HepG2 (cell line): ENCODE results near the gene RNF208. TPM values are rescaled to one million over a fixed set of nuclear protein-coding genes. Genes with fewer than 3 reads are reported as not detected.
A peak's percentile ranks its signal among the peaks of the same experiment; 100 is the strongest.

Source experiments
- ARID3A ChIP-seq: IDR thresholded peaks from 2 replicates; pipeline ENCODE4 v1.6.1; 2012; ENCODE audit warnings: low read depth, low read length, improper control_type of control experiment
- BCL6 ChIP-seq: IDR thresholded peaks from 2 replicates; pipeline ENCODE4 v1.6.1; 2016; ENCODE audit warnings: missing genetic modification reagents, missing compliant biosample characterization
- BRCA1 ChIP-seq: sonication (generic); formaldehyde crosslinking; IDR thresholded peaks from 2 replicates; pipeline ENCODE4 v1.4.0; 2020; ENCODE audit warnings: missing genetic modification reagents
- CBFB ChIP-seq: sonication (generic); formaldehyde crosslinking; IDR thresholded peaks from 2 replicates; pipeline ENCODE4 v1.4.0; 2020; ENCODE audit warnings: missing genetic modification reagents
- E2F1 ChIP-seq: sonication (generic); formaldehyde crosslinking; IDR thresholded peaks from 2 replicates; pipeline ENCODE4 v1.5.0; 2020; ENCODE audit warnings: missing genetic modification reagents
- ELF3 ChIP-seq: IDR thresholded peaks from 2 replicates; pipeline ENCODE4 v1.6.1; 2016; ENCODE audit warnings: missing genetic modification reagents, missing compliant biosample characterization
- HNF4G ChIP-seq, 2 experiments: sonication (generic) in 1 of 2; formaldehyde crosslinking in 1 of 2; IDR thresholded peaks; 2 replicates each; pipeline versions ENCODE4 v1.4.0 to v1.6.1; 2011 to 2020; ENCODE audit warnings: borderline replicate concordance in 2 of 2, low read depth in 2 of 2, mild to moderate bottlenecking in 2 of 2, low read length in 1 of 2, missing genetic modification reagents in 1 of 2, moderate library complexity in 1 of 2
- JARID2 ChIP-seq: sonication (generic); formaldehyde crosslinking; IDR thresholded peaks from 2 replicates; pipeline ENCODE4 v1.8.1; 2023; ENCODE audit warnings: missing genetic modification reagents, inconsistent platforms; ENCODE audit not compliant: insufficient replicate concordance
- KLF9 ChIP-seq: IDR thresholded peaks from 2 replicates; pipeline ENCODE4 v1.6.1; 2016; ENCODE audit warnings: low read depth
- MAFF ChIP-seq: IDR thresholded peaks from 2 replicates; pipeline ENCODE4 v1.6.1; 2011; ENCODE audit warnings: low read depth, low read length, improper control_type of control experiment
- NFATC3 ChIP-seq: sonication (generic); formaldehyde crosslinking; IDR thresholded peaks from 2 replicates; pipeline ENCODE4 v1.5.1; 2020; ENCODE audit warnings: mild to moderate bottlenecking, missing genetic modification reagents
- NR2F1 ChIP-seq, 2 experiments: fragments of 450-650 bp in 1 of 2; formaldehyde crosslinking in 1 of 2; IDR thresholded peaks; 2 replicates each; pipeline versions ENCODE4 v1.5.0 to v1.6.1; 2016 to 2020; ENCODE audit warnings: mild to moderate bottlenecking in 1 of 2, missing compliant biosample characterization in 1 of 2, missing genetic modification reagents in 1 of 2, moderate library complexity in 1 of 2
- SP5 ChIP-seq: IDR thresholded peaks from 2 replicates; pipeline ENCODE4 v1.6.1; 2016; ENCODE audit warnings: low read depth, borderline replicate concordance
- THYN1 ChIP-seq: sonication (generic); formaldehyde crosslinking; IDR thresholded peaks from 2 replicates; pipeline ENCODE4 v1.8.1; 2023; ENCODE audit warnings: low read depth, mild to moderate bottlenecking, moderate library complexity, missing genetic modification reagents, borderline replicate concordance
- ZNF17 ChIP-seq: sonication (generic); formaldehyde crosslinking; IDR thresholded peaks from 2 replicates; pipeline ENCODE4 v1.5.0; 2020; ENCODE audit warnings: mild to moderate bottlenecking, missing genetic modification reagents
- ZNF18 ChIP-seq: sonication (generic); formaldehyde crosslinking; IDR thresholded peaks from 2 replicates; pipeline ENCODE4 v1.8.0; 2022; ENCODE audit warnings: mild to moderate bottlenecking, missing genetic modification reagents; ENCODE audit not compliant: insufficient replicate concordance
- ZNF225 ChIP-seq: sonication (generic); formaldehyde crosslinking; IDR thresholded peaks from 2 replicates; pipeline ENCODE4 v1.4.0; 2020; ENCODE audit warnings: mild to moderate bottlenecking, missing genetic modification reagents
- ZNF232 ChIP-seq: sonication (generic); formaldehyde crosslinking; IDR thresholded peaks from 2 replicates; pipeline ENCODE4 v1.4.0; 2020; ENCODE audit warnings: missing genetic modification reagents, borderline replicate concordance
- ZNF343 ChIP-seq: sonication (generic); formaldehyde crosslinking; IDR thresholded peaks from 2 replicates; pipeline ENCODE4 v1.4.0; 2020; ENCODE audit warnings: mild to moderate bottlenecking, missing genetic modification reagents
- ZNF362 ChIP-seq: sonication (generic); formaldehyde crosslinking; IDR thresholded peaks from 2 replicates; pipeline ENCODE4 v1.4.0; 2020; ENCODE audit warnings: missing genetic modification reagents, mild to moderate bottlenecking, borderline replicate concordance
- ZNF484 ChIP-seq: sonication (generic); formaldehyde crosslinking; IDR thresholded peaks from 2 replicates; pipeline ENCODE4 v1.5.1; 2020; ENCODE audit warnings: mild to moderate bottlenecking, low read depth, missing genetic modification reagents, borderline replicate concordance
- ZNF816 ChIP-seq: sonication (generic); formaldehyde crosslinking; IDR thresholded peaks from 2 replicates; pipeline ENCODE4 v1.8.0; 2022; ENCODE audit warnings: missing genetic modification reagents, mild to moderate bottlenecking, borderline replicate concordance
- ZSCAN29 ChIP-seq: sonication (generic); formaldehyde crosslinking; conservative IDR thresholded peaks from 2 replicates; pipeline ENCODE4 v1.4.0; 2020; ENCODE audit warnings: mild to moderate bottlenecking, missing genetic modification reagents
- polyA plus RNA-seq, 8 experiments: library from polyadenylated mRNA; depleted of rRNA in 3 of 8; stranded (reverse) in 7 of 8; unstranded in 1 of 8; fragments of >200 nt; fragmentation: Illumina TruSeq in 4 of 8; extraction: Trizol in 4 of 8; gene quantifications; 2 replicates each; pipeline versions ENCODE4 v1.2.1 to v1.2.3, GENCODE V29; 2011 to 2016; ENCODE audit warnings: low read depth in 4 of 8, missing spikeins in 1 of 8, mixed read lengths in 1 of 8; ENCODE audit not compliant: insufficient read depth in 1 of 8
- total RNA-seq, 5 experiments: library from RNA; depleted of rRNA; stranded (reverse); fragments of >200 nt; fragmentation: Illumina TruSeq; extraction: Trizol; gene quantifications; 2 replicates each; pipeline ENCODE4 v1.2.3, GENCODE V29; 2016; ENCODE audit warnings: low read depth in 1 of 5
- TF ChIP-seq, protein P1 (sequence below): IDR thresholded peaks from 2 replicates; pipeline ENCODE4 v1.6.1; 2012; ENCODE audit warnings: inconsistent platforms

The RNF208 gene
- total and polyA plus RNA-seq, 2 of the 13 experiments (the other 11 are each of a cell fraction or from before 2014, with no cell fraction given): 1.6 to 2.1 TPM

DNA sequence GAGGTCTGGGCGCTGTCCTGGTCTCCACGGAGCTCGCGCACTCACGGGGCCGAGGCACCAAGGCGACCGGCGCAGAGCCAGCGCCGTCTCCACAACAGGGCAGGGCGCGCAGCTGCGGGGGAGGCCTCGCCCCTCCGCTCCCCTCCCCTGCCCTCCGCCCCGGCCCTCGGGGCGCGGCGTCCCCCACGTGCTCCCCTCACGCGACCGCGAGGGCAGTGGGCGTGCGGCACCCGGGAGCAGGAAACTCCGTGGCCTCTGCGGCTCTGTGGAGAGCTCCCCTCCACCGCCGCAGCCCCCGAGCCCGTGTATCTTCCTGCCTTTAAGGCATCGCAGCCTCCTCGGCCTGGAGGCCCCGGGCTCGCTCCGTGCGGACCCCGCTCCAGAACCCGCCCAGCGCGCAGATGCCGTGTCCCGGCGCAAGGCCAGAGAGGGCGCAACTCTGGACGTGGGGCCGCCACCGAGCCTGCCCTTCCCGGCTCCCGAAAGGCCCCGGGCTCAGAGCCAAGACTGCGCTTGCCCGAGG lies 18.3 kb upstream of the RNF208 start (continued):
- TF ChIP-seq E2F1 (no peak), KLF9 (CRISPR knock-in tag) (no peak), ZNF362 (CRISPR knock-in tag) (no peak; the same call in 1 of the 2 replicates), NFATC3 (CRISPR knock-in tag) (0 out of 2 replicates have a peak, but pooled peaks have one; percentile 26), THYN1 (CRISPR knock-in tag) (no peak), ZNF343 (peak; percentile 86), ZNF18 (CRISPR knock-in tag) (no peak), ELF3 (CRISPR knock-in tag) (no peak; the same call in none of the 2 replicates), SP5 (CRISPR knock-in tag) (0 out of 2 replicates have a peak, but pooled peaks have one; percentile 34), ZNF816 (CRISPR knock-in tag) (no peak), ZNF17 (no peak), ZNF225 (CRISPR knock-in tag) (peak; percentile 86), BRCA1 (no peak), ZSCAN29 (CRISPR knock-in tag) (no peak), HNF4G (IDR thresholded peaks at IDR 0.05; ENCODE audit: borderline replicate concordance, low read depth, low read length) (0 out of 2 replicates have a peak, but pooled peaks have one; percentile 10), HNF4G (CRISPR knock-in tag; IDR thresholded peaks at IDR 0.05; ENCODE audit: borderline replicate concordance, low read depth) (no peak), JARID2 (CRISPR knock-in tag) (no peak), MAFF (no peak), NR2F1 (CRISPR knock-in tag; IDR thresholded peaks at IDR 0.05) (0 out of 4 replicates have a peak, but pooled peaks of 1 of the 2 experiments have one; percentile 51), BCL6 (CRISPR knock-in tag) (peak; percentile 64), CBFB (CRISPR knock-in tag) (peak; percentile 67; the same call in 1 of the 2 replicates), ZNF232 (CRISPR knock-in tag) (no peak), ARID3A (no peak), ZNF484 (peak; percentile 70; the same call in 1 of the 2 replicates)
- TF ChIP-seq, protein P1, sequence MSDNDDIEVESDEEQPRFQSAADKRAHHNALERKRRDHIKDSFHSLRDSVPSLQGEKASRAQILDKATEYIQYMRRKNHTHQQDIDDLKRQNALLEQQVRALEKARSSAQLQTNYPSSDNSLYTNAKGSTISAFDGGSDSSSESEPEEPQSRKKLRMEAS: no peak
